GM04504 (cell line): ENCODE data around the gene EPN2.

ENCODE experiments used
- DNase-seq: peaks from one replicate; pipeline ENCODE4 v3.0.0-alpha.2; 2012; ENCODE audit warnings: low read depth

The EPN2 gene

DNA sequence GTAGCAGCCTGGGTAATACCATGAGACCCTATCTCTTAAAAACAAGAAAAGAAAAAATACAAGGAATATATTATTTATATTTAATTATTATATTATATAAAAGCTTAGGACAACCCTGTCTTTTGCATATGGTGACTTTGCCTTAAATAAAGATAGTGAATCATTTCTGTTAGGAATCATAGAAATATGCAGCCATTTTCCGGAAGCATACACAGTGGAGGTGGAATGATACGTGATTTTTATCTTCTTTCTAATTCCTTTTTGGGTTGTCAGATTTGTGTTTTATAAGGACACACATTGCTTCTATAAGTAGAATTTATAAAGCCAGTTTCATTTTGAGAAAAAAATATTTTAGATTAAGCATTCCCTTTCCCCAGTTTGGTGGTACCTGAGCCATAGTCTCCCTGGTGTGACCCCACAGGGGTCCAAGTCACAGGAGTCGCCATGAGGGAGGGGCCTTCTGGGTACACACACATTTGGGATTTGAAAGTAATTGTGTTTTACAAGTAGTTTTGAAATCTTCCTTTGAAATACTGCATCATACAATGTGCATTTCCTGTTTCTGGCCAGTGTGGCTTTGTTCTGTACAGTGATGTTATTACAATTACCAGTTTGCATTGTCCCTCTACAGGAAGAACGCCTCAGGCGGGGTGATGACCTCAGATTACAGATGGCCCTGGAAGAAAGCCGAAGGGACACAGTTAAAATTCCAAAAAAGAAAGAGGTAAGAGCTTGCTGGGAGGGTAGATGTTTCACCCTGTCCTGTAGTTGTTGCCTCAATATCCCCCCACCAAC, 74.5 kb downstream of the EPN2 start:
- DNase-seq = no peak

DNA sequence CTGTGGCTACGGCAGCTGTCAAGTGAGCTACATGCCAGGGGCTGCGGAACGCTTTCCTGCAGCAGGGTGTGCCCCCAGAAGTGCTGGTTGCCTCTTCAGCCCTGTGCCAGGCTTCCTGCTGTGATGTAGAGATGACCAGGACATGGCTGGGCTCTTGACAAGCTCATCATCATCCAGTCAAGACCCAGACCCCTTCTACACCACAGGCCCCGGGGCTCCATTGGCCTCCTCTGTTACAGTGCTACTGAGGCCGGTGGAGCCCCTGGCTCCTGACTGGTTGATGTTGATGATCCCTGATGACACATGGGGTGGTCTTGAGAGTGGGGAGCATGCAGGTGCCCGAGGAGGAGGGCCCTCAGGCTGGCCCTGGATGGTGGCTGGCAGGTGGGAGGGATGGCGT, 75.2 kb downstream of the EPN2 start:
- no peak for DNase-seq

DNA sequence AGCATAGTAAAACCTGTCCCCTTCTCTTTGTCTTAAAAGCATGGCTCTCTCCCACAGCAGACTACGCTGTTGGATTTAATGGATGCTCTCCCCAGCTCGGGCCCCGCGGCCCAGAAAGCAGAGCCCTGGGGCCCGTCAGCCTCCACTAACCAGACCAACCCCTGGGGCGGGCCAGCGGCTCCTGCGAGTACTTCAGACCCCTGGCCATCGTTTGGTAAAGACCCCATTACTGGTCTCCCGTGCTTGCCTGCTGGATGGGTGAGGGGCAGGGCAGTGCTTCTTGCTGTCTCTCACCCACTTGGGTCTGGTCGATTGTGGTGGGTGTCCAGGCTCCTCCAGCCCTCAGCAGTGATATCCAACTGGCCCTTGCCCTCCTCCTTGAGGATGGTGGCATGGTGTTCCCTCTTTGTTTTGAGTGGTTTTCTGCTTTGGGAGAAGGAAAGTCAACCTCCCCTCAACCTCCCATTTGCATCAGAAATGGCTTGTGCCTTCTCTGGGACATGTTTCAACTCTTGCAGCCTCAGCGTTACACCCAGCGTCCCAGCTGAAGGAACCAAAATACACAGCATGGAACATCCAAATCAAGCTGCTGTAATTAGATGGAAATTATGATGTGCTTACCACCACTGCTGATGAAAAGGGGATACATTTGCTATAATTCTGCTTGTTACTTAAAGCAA, 76.0 kb downstream of the EPN2 start:
- DNase-seq = no peak

DNA sequence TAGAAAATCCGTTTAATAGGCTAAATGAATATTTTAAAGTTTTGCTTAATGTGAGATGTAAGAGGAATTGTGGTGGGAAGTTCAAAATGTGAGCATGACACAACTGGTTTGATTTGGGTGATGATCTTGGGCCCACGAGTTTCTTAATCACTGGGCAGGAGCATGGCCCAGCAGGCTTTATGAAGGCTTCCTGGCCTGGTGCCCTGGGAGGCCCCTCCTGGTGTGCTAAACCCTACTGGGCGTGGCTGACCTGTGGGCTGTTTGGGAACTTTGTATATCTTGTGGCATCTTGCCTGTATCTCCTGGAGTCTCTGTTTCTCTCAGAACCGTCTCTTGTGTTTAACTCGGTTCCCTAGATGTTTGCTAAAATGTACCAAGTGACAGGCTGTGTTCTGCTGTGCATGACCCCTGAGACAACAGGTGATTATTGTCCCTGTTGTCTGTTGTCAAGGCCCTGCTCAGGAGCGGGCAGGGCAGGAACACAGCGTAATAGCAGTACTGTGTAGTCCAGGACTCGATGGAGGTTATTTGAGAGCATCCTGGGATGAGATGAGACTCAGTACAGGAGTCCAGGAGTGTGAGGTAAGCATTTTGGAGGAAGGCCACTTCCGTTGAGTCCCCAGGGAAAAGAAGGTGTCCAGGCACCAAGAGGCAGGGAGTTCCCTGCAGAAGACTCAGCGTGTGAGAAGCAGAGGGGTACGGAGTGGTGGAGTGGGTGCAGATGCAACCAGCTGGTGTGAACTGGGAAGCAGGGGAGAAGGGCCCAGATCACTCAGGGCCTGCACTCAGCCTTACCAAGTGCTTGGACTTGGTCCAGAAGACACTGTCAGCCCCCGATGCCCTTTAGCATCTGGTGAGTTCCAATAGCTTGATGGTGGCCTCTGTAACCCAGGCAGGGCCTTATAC, 76.8 kb downstream of the EPN2 start:
- no peak for DNase-seq

DNA sequence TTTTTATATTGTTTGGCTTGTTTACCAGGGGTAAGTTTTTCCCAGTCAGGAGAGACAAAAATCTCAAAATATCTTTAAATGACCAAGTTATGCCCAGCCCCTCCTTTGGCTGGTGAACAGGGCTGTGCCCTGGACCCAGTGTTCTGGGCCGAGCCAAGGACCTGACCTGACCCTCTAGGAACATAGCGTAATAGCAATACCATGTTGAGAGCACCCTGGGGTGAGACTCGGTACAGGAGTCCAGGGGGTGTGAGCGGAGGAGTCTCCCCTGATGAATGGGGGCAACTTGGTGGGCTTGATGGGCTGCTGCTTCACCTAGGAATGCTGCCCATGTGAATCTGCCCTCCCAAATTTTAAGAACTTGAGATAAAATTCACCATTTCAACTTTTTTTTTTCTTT, 77.9 kb downstream of the EPN2 start:
- no peak for DNase-seq

DNA sequence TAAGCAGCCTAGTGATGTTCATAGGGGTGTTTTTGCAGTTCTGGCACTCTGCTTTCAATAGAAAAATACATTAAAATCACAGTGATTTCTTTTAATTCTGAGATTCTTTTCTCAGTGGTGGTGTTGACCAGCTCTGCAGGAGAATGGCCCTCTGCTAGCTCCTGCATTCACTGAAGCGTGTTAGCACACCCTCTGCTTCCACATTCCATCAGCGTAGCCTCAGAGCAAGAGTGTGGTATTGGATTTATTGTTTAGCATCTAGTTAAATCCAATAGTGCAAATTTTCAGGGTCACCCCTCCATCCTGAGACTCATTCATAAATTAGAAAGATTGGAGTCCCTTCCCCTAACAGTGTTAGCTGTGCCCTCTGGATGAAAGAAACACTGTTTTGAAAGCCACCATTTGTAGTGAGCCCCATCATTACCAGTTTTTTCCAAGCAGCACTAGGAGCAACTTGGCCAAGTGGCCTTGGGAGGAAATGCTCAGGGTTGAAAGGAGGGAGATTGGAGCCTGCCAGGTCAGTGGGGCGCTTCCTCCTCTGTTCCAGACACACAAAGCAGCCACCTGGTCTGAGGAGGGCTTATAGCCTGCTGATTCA, 79.7 kb downstream of the EPN2 start:
- no peak for DNase-seq

DNA sequence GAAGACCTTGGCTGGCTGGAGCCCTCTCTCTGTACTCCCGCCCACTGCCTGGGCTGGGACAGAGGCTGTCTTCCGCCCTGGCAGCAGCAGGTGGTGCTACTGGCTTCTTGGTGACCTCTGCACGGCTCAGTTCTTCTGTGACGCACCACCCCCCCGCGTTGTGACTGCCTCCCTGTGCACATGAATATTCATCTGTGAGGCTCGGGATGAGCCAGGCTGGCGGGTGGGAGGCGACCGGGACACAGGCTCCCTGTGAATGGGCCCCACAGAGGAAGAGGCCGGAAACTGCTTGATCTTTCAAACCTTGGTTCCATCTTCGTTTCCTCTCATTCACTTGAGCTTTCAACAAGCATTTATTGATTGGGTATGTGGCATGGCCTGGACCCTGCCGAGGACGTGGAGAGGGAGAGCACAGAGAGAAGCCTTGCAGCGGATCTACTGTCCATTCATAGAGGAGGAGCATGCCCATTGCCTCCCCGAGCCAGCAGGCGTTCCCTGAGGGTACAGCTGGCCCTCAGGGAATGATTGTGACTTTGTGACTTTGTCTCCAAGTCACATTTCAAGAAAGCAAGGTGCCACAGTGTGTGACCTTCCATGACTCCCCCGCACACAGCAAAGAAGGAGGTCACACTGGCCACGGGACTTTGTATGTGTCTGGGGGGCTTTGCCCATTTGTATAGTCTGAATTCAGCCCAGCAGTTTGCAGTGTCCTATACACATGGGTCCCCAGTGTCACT, 80.4 kb downstream of the EPN2 start:
- no peak for DNase-seq

DNA sequence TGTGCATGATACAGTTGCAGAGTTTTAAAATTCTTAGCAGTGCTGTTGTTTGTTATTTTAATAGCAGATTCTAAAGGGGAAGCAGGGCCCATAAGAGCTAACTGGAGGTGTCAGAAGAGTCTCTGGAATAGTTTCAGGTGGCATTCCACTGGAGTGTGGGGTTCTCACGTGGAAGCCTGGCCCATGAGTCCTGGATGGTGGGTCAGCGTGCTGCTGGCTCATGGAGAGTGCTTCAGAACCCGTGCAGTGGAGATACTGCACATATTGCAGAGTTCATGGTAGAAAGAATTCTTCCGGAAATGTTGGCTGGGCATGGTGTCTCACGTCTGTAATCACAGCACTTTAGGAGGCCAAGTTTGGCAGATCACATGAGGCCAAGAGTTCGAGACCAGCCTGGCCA, 81.4 kb downstream of the EPN2 start:
- no peak for DNase-seq

DNA sequence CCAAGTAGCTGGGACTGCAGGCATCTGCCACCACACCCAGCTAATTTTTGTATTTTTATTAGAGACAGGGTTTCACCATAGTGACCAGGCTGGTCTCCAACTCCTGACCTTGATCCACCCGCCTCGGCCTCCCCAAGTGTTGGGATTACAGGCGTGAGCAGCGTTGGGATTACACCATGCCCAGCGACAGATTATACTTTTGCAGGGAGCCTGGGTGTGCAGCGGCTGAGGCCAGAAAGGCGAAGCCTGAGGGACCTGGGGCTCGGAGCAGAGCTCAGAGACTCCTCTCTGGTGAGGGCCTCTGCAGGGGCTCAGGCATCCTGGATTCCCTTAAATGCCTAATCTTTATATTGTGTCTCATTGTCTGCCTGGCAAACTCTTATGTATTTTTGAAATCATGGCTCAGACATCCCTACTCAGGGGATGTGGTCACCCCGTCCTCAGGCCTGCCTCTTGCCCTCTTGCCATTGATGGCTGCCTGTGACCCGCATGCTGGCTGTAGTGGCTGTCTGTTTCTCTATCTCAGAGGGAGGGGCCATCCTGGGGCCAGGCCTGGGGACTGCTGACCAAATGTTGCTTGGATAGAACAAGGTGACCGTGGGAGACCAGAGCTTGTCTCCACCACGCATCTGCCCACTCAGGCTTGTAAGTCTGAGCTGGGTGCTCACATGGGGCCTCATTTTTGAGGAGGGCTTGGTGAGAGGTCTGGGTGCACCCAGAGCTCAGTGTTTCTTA, 82.8 kb downstream of the EPN2 start:
- no peak for DNase-seq

DNA sequence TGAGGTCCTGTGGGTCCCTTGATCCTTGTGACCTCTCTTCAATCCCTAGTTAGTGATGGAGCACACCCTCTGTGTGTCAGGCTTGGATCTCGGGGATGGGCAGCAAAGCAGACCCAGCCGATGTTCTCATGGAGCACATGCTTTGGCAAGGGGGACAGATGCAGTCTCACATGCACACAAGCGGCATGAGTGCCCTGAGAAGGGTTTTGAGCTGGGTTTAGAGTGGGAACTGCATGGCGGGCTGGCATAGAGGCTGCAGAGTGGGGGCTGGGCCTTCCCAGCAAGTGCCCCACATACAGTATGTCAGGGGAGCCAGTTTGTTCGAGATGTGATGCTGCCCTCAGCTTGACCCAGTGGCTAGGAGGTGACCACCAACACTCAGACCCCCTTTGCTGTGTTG, 83.7 kb downstream of the EPN2 start:
- no peak for DNase-seq

DNA sequence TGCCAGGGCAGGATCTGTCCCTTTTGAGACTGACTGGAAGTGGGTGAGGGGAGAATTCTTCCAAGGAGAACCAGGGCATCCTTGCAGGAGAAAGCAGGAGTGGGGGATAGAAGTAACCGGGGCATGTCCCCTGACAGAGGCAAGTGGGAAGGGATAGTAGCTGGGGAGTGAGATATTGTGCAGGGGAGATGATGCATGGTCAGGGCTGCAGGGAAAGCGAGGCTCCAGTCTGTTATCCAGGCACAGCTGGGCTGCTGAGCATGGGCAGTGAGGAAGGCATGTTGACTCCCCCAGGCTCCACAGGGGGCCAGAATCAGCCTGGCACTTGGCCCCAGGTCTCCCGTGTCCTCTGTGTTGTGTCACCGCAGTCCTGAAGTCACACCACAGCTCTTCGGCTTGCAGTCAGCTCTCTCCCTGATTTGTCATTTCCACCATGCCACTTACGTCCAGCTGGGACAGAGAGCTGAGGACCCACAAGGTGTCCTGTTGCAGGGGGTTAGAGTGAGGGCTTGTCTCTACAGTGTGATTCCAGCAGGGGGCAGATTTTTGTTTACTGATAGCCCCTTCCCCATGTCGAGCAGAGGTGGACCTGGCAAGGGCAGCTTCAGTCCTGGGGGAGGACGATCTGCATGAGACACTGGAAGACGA, 84.4 kb downstream of the EPN2 start:
- DNase-seq = no peak

DNA sequence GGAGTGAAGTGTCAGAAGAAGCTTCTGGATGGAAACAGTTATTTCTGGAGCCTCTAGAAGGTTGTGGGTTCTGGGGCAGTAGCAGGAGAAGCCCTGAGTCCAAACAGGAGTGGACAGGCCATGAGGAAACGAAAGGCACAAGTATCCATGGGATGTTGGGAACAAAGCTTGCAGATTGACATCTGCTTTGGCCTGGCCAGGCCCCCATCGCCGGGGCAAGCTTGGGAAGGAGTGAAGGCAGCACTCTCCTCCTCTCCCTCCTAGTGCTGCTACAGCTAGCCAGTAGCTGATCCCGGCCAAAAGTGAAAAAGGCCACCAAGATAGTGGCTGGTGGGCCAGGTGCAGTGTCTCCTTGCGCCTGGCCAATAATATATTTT, 85.0 kb downstream of the EPN2 start:
- no peak for DNase-seq

DNA sequence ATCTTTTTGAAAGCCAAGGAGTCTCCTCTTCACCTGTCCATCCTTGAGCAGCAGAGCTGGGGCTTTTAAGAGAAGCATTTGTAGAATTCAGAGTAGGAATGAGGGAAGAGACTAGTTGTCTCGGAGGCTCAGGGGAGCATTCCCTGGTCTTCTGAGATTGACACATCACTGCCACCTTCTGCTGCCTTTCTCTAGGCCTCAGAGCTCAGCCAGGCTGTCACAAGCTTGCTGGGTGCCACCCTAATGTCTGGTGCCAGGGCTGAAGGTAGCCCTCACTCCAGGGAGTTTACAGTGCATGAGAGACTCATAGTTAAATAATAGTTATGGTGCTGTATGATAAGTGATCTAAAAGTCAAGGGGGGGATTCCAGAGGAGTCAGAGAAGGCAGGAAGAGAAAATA, 85.7 kb downstream of the EPN2 start:
- no peak for DNase-seq

DNA sequence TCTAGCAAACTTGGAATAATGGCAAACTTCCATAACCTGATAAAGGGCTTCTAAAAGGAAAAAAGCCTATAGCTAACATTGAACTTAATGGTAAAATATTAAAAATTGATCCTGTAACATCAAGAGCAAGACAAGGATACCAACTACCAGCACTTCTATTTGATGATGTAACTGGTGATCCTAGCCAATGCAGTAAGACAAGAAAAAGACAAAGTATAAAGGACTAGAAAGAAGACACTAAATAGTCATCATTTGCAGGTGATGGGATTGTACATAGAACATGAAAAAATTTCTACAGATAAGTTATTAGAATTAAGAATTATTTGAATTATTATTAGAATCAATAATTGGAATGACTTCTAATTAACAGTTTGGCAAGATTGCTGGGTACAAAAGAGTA, 88.4 kb downstream of the EPN2 start:
- no peak for DNase-seq

DNA sequence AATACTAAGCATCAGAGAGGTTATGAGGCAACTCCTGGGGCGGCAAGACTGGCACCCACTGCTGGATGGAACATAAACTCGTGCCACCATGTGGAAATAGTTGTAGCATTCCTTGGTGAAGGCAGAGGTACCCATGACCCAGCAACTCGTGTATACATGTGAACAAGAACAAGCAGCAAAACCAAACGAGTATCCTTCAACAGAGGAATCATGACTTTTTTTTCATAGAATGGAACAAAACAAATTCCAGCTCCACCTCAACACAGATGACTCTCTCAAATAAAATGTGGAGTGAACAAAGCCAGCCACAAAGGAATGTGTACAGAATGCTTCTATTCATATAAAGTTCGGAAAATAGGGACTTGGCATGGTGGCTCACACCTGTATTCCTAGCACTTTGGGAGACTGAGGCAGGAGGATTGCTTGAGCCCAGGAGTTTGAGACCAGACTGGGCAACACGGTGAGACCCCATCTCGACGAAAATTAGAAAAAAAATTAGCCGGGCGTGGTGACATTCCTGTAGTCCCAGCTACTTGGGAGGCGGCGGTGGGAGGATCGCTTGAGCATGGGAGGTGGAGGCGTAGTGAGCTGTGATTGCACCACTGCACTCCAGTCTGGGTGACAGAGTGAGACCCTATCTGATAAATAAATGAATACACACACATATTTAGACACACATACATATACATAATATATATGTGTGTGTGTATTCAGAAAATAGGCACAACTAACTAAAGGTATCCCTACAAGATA, 90.0 kb downstream of the EPN2 start:
- peak; percentile 61 for DNase-seq

DNA sequence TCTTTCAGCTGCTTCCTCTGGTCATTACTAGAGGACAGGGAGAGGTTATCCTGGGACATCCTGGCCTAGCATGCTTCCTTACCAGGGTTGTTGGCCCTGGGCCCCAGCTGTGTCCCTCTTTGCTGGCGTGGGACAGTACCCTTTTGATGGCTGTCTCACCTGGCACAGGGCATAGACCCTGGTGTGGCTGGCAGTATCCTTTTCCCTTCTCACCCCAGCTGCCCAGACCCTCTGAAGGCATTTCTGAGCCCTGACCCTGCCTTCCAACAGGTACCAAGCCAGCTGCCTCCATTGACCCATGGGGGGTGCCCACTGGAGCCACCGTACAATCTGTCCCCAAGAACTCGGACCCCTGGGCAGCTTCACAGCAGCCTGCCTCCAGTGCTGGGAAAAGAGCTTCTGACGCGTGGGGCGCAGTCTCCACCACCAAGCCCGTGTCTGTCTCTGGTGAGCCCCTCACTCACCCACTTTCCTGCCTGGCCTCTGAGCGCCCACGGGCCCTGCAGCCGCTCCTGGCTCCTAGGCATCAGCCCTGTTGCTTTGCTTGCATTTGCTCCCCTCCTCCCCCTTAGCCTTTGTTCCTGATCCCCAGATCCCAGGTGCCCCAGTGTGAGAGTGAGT, 91.4 kb downstream of the EPN2 start:
- DNase-seq = no peak

DNA sequence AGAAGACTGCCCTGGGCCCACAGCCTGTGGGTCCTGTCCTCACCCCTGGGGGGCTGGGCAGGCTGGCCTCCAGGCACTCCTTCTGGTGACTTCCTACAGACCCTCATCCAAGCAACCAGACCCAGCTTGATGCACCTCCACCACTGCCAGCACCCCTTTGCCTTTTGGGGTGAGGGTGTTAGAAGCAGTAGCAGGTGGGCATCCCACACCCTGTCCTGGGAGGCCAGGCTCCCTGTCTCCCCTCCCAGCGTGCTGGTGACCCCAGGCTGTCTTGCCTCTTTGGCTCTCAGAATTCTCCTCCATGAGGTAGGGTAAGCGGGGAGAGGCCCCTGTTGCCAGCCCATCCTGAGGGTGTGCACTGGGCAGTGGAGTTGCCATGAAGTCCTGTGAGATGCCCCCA, 92.0 kb downstream of the EPN2 start:
- DNase-seq = no peak

DNA sequence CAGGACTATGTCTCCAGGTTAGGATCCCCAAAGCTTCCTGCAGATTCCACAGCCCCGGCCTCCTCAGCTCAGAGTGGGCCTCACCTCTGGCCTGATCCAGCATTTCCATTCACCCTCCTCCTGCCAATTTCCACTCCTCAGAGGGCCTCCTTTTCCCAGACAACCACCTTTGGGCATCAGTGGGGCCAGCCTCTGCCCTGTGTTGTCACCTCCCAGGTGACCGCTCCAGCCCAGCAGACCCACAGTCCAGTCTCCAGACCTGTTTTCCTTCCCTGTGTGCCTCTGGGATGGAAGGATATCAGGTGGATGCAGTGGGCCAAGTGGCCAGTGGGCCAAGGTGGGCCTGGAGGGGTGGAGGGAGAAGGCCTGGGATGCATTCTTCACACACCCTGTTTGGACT, 92.7 kb downstream of the EPN2 start:
- DNase-seq = no peak

DNA sequence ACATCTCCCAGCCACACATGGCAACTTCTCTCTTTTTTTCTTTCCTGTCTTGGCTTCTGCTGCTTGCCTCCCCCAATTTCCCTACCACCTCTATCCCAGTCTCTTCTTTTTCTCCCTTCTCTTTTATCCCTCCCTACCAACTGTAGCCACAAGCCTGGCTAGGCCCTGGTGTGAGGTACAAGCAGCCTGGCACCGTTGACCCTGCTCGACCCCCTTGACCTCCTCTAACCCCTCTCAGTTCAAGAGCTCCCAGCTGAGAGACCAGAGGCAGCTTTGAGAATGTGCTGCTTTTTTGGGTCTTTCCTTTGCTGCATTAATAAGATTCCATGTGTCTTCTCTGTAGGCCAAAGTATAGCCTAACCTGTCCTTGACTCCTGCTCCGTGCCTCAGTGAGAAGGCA, 93.1 kb downstream of the EPN2 start:
- DNase-seq = no peak
